ENCODE results near the gene NR0B2.
A peak's percentile ranks its signal among the peaks of the same experiment; 100 is the strongest.

DNA sequence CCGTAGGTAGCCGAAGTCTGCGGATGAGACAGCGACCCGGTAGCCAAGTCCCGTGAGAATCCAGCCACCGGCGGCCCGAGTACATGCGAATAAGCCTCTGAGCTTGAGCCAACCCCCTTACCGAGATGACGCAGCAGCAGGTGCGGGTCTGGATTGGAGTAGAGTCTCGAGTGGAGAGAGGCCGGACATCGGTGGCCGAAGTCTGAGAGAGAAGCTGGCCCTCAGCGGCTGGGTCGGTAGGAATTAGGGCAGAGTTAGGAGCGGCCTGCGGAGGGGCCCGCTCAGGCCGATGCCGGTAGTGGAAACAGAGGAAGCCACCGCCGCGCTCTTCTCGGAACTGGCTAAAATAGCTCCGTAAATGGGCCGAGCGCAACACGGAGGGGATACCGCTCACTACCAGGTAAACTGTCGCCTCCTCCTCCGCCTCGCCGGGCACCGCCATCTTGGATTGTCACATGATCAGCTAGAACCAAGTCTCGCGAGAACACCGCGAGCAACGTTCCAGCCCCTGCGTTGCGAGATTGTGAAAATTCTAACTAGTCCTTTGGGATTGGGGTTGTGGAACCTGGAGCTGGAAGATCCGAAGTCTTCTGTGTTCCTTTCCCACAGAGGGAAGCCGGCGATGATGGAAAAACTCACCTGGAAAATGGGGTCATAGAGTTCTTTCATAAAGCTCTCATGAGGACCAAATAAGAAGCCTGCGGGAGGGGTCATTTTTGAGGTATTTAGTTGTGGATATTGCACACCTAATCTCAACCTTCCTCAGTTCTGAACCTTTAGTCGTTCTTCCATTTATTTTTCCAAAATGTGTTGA, 13.6 kb downstream of the NR0B2 start, which contains the start of gene GPATCH3:
- TF ChIP-seq CTCF (IDR thresholded peaks at IDR 0.05) (no peak), POLR2A (IDR thresholded peaks at IDR 0.05) (peak; percentile 23 to 27)
